SK-N-MC (cell line): ENCODE measurements around the gene RAB3GAP1.

ENCODE experiments used
- EZH2 ChIP-seq: fragments of 200-600 bp; sonication (generic); IDR thresholded peaks from one replicate; pipeline ENCODE4 v1.6.1; 2017; ENCODE audit warnings: antibody characterized with exemption
- FOXP2 ChIP-seq: optimal IDR thresholded peaks from 2 replicates; pipeline ENCODE3; 2011; ENCODE audit warnings: mild to moderate bottlenecking, moderate library complexity; ENCODE audit not compliant: insufficient read depth; ENCODE audit errors: extremely low read length, control extremely low read depth
- POLR2AphosphoS5 ChIP-seq: IDR thresholded peaks from 2 replicates; pipeline ENCODE4 v1.6.1; 2012; ENCODE audit warnings: mild to moderate bottlenecking, low read depth, low read length, borderline replicate concordance

DNA sequence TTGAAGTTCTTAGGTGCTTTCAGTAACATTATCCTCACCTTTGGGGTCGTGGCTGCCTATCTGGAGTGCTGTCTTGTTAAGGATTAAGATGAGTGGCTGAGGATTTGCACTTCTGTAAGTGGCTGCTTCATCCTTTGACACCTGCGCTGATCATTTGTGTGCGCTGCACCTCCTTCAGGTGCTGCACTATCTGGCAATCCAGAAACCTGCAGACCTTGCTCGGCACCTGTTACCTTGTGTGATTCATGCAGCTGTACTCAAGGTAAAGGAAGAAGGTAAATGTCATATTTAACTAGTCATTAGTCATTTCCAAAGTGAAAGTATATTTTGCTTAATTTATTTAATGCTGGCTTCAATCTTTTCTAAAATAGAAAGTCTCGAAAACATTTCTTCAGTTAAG lies 110.3 kb downstream of the RAB3GAP1 start:
- no peak for TF ChIP-seq EZH2
- no peak for TF ChIP-seq POLR2AphosphoS5
- TF ChIP-seq FOXP2 = no peak
